ENCODE measurements around the gene RHBDF1.

DNA sequence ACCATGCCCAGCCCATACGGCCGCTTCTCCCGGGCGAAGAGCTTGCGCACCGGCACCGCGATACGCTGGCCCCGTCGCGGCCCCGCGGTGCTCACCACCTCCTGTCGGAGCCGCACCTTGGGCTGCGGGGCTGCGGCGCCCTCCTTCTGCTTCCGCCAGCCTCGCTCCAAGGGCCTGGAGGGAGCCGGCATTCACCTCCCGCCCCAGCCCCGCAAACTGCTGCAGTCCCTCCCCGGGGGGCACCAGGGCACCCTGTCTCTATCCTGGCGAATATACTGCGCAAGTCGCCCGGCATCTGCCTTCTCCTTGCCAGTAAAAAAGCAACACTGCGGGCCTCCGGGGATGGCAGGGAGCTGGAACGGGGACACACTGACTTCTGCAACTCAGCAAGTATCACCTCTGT is 10.6 kb downstream of the RHBDF1 start:
- TF ChIP-seq, protein P1, sequence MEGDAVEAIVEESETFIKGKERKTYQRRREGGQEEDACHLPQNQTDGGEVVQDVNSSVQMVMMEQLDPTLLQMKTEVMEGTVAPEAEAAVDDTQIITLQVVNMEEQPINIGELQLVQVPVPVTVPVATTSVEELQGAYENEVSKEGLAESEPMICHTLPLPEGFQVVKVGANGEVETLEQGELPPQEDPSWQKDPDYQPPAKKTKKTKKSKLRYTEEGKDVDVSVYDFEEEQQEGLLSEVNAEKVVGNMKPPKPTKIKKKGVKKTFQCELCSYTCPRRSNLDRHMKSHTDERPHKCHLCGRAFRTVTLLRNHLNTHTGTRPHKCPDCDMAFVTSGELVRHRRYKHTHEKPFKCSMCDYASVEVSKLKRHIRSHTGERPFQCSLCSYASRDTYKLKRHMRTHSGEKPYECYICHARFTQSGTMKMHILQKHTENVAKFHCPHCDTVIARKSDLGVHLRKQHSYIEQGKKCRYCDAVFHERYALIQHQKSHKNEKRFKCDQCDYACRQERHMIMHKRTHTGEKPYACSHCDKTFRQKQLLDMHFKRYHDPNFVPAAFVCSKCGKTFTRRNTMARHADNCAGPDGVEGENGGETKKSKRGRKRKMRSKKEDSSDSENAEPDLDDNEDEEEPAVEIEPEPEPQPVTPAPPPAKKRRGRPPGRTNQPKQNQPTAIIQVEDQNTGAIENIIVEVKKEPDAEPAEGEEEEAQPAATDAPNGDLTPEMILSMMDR (conservative IDR thresholded peaks at IDR 0.05; ENCODE audit: low read depth, low read length), result no peak
- TF ChIP-seq EZH2 (IDR thresholded peaks at IDR 0.05; ENCODE audit: borderline replicate concordance, low read depth, low read length, poor library complexity, severe bottlenecking), result no peak
